ENCODE results near the gene KRTAP10-1.
"Not testable (repeated sequence)": the region's sequence is repeated elsewhere in the genome, so short reads cannot be mapped to it uniquely, and the experiment has no call there.

KRTAP10-1 gene

DNA sequence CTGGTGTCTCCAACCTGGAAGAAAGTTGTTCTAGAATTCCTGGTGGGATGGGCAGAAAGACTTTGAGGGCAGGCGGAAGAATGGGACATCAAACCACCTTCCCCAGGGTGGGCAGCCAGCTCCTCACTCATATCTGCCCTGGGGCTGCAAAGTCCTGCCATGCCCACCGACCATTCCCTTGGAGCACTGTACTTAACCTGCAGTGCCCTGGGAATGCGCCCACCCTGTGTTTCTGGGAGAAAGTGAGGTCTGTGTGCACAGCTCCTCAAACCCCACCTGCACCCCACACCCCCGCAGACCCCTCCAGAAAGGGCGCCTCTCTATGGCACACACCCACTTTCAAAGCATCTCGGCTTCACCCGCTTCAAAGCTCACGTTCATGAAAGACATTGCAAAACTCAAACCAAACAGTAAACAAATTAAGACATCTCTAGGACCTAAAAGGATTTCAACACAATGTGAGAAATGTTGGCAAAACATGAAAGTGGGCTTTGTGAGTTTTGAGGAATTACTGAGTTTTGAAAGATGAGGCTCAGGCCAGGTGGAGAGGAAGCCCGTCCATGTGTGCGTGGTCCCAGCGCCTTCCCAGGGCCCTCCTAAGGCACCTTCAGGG, 25.1 kb downstream of the KRTAP10-1 start:
- DNase-seq, result no peak

DNA sequence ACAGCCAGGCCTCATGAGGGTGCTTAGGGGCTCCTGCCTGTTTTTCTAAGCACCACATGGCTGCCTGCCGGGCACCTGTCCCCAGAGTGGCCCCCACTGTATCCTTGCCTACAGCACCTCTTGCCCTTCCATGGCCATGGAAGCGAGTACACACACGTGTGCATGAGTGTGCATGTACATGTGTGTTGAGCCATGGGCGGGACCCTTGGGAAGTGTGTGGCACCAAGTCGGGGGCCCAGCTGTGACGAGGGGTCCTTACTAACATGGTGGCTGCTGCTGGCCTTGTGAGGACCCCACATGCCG, 25.8 kb downstream of the KRTAP10-1 start:
- no peak for DNase-seq

DNA sequence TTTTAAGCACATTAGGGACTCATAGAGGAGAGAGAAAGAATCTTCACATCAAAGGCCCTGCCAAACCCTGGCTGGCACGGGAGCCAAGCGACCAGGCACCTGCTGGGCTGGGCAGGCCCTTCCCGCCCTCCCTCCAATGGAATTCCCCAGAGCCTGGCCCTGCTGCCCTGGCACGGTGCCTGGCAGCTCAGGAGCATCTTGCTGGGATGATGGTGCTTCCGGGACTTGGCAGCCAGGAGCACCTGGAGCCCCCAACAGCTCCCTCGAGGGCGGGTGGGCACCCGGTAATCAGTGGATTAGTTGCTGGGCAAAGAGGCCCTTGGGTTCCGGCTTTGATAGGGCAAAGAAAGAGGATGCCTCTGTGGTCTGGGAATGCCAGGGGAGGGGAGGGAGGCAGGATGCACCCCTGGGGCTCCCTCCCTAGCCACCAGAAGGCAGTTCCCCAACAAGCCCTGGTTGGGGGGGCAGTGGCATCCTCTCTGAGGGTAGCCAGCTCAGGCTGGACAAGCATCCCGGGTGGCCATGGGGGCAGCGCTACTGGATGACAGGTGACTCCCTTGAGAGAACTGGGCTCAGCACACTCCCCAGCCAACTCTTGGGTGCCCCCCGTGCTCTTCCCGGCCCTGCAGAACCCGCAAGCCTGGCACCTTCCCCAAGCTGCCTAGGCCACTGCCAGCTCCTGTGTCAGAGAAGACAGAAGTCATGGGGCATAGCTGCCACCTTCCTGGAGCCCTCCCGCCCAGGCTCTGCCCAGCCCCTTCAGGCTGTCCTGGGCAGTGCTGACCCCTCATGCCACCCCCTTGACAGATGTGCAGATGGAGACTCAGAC, 26.4 kb downstream of the KRTAP10-1 start:
- DNase-seq, result no peak

DNA sequence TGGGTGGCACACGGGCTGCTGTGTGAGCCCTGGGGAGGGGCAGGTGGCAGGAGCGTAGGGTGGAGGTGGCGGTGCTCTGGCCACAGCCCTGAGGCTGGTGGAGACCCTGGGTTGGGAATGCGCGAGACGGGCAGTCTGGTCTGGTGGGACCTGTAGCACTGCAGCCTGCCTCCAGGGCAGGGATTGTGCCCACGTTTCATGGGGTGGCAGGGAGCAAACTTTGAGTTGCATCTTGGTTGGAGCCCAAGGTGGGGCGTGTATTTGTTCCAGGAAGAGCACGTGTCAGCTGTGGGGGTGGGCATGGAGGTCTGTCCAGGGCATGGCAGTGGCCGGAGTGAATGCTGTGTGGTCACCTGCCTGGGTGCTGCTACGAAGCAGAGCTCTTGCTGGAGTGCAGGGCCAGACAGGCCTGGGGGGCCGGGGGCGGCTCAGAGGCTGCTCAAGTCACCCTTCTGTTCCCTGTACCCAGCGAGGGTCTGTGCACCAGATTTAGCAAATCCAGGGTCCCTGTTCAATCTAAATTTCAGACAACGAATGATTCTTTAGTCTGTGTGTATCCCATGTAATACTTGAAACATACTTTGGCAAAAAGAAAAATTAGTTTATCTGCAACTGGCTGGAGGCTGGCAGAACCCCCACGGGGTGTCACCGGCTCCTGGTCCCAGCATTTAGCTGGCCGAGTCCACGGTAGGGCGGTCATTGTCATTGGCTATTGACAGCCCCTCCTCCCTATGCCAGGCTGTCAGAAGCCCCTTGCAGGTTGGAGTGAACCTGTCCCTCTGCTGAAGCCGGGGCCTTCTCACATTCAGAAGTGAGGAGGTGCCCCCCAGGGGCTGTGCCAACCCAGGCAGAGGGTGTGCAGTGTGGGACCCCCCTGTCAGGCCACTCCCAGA, 27.3 kb downstream of the KRTAP10-1 start:
- DNase-seq, result no peak

DNA sequence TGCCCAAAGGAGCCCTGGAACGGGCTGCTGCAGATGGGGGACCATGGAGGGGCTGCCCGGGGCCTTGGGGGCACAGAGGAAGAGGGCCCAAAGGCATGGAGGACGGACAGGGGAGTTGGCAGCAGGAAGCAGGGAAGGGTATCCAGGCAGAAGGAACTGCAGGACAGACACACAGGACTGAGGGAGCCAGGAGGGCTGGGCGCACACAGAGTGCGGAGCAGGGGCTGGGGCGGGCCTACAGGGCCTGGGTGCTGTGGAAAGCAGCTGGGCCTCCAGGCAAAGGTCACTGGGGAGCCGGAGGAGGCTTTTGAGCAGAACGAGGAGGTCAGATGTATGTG, 28.1 kb downstream of the KRTAP10-1 start:
- no peak for DNase-seq

- no peak for DNase-seq
These were observed 28.6 kb downstream of the KRTAP10-1 start for GRCh38 chr21:44511219-44511937.

DNA sequence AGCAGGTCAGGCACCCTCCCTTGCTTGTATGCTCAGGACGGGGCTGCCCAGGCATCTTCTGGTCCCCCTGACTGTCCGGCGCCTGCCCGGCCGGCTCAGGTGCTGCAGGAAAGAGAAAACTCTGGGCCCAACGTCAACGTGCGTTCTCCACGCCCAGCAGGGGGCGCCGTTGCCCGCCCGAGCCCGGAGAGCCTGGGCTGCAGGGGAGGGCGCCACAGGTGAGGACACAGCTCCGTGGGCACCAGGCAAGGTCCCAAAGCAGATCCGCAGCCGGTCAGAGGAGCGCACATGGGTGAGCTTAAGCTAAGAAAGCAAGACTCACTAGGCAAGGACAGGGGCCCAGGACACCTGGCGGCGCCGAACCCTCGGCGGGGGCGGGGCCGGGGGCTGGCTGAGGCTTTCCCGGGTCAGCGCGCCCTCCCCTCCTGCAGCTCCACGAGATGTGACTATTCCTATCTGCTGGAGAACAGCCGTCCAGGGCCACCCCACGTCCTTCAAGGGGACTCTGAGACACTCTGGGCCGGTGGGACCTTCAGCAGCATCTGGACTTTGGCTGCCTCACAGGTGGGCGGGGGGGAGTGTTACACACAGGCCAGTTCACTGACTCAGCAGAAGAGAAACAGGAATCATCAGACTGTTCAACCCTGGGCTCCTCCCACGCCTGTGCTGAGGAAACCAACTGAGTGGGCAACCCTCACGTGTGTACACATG, 29.3 kb downstream of the KRTAP10-1 start:
- DNase-seq, result peak; percentile 61

DNA sequence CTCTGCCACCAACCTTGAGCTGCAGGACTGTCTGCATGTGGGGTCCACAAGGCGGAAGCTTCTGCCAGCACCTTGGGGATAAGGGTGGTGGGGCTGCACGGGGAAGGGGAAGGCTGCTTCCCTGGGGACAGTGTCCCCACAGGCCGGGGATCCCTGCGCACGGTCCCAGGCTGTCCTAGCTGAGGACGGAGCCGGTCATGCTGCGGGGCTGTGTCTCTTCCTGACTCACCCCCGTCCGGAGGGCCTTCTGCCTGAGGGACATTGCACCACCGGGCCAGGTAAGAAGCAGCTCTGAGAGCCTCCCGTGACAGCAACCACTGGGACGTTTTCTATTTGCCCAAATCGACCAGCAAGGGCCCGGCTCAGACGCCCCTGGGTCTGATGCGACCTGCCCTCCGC, 29.9 kb downstream of the KRTAP10-1 start:
- no peak for DNase-seq

GRCh38 chr21:44509539-44509938, 30.5 kb downstream of the KRTAP10-1 start:
- DNase-seq, result no peak

- no peak for DNase-seq
These were observed 31.1 kb downstream of the KRTAP10-1 start for GRCh38 chr21:44508711-44509445.

DNA sequence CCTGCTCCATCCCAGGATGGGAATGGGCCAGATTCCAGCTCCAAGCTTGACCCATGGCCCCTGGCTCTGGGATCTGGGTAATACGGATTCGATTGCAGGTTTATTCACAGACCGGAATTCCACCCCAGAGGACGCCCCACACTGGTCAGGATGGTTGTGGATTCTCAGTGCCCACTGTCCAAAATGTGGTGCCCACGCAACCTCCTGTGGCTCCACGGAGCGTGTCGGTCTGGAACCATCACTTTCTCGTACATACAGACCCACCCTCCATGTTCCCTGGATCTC, 31.6 kb downstream of the KRTAP10-1 start:
- DNase-seq, result no peak

DNA sequence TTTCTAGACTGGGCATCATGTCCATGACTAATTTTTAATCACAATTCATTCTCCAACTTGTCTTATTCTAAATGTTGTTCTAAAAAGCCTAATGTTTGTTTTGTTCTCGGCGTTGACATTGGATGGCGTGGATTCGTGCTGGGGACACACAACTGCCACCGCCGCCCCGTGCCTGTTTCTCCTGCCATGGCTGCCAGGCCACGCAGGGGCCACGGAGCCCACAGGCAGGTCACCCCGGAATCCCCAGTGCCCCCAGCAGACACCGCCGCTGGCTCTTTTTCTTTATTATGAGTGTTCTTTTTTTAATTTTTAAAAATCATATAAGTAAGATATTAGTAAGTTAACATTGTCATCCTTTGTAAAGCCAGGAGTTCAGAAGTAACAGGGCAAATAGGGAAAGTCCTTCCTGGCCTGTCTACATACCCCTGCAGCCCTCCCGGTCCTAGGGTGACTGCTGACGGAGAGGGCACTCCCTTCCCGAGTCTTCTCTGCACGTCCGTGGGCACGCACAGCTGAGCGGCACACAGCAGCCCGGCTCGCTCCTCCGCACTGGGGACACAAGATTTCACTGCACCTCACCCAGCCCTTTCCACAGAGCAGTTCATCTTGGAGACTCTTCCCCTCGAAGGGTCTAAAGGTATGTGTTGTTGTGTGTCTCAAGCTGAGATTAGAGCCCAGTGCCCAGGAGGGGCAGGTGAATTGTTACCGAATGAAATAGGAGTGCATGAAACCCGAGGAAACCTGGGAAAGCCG, 32.1 kb downstream of the KRTAP10-1 start:
- no peak for DNase-seq

GRCh38 chr21:44506279-44507255, 33.4 kb downstream of the KRTAP10-1 start:
- DNase-seq, result no peak

GRCh38 chr21:44505673-44506278, 34.2 kb downstream of the KRTAP10-1 start:
- no peak for DNase-seq

DNA sequence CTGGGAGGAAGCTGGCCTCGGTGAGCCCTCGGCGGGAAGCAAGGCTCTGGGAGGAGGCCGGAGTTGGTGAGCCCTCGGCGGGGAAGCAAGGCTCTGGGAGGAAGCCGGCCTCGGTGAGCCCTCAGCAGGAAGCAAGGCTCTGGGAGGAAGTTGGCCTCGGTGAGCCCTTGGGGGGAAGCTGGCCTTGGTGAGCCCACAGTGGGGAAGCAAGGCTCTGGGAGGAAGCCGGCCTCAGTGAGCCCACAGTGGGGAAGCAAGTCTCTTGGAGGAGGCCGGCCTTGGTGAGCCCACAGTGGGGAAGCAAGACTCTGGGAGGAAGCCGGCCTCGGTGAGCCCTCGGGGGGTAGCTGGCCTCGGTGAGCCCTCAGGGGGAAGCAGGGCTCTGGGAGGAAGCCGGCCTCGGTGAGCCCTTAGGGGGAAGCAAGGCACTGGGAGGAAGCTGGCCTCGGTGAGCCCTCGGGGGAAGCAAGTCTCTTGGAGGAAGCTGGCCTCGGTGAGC, 36.0 kb downstream of the KRTAP10-1 start:
- DNase-seq, result no peak

- DNase-seq, result not testable (repeated sequence)
These were observed 36.7 kb downstream of the KRTAP10-1 start for GRCh38 chr21:44503006-44503889.

- DNase-seq, result no peak
These were observed 37.6 kb downstream of the KRTAP10-1 start for GRCh38 chr21:44502171-44502958.
